ES-I3 (cell line): ENCODE data around the gene E2F4.

Source experiments
- H3K36me3 ChIP-seq: 2 replicates; pipeline ENCODE4 v1.6.1; 2013; ENCODE audit warnings: mild to moderate bottlenecking, low read length, control low read depth, moderate library complexity; ENCODE audit not compliant: insufficient read depth
- H3K4me1 ChIP-seq: 2 replicates; pipeline ENCODE4 v1.6.1; 2013; ENCODE audit warnings: mild to moderate bottlenecking, control low read depth, low read length; ENCODE audit not compliant: insufficient read depth
- H3K9ac ChIP-seq: 2 replicates; pipeline ENCODE4 v1.6.1; 2013; ENCODE audit warnings: low read depth, mild to moderate bottlenecking, low read length, moderate library complexity
- H3K9me3 ChIP-seq: 2 replicates; pipeline ENCODE4 v1.6.1; 2013; ENCODE audit warnings: mild to moderate bottlenecking, low read length, moderate library complexity; ENCODE audit not compliant: control insufficient read depth, insufficient read depth

The E2F4 gene

GRCh38 chr16:67154578-67155294 lies 37.2 kb upstream of the E2F4 start:
- Histone ChIP-seq H3K9ac (peak overlapping the region; percentile 28; the same call in 1 of the 2 replicates), H3K36me3 (no peaks in the 10 kb centered on the region), H3K9me3 (no peaks in the 10 kb centered on the region; the same call in 1 of the 2 replicates), H3K4me1 (no peaks in the 10 kb centered on the region; the same call in 1 of the 2 replicates)

- peak overlapping the region; percentile 28; the same call in 1 of the 2 replicates for H3K9ac ChIP-seq
- no peaks in the 10 kb centered on the region; the same call in 1 of the 2 replicates for H3K4me1 ChIP-seq
- H3K9me3 ChIP-seq = no peaks in the 10 kb centered on the region; the same call in 1 of the 2 replicates
- no peaks in the 10 kb centered on the region for H3K36me3 ChIP-seq
These were observed 36.4 kb upstream of the E2F4 start for GRCh38 chr16:67155295-67156142.

GRCh38 chr16:67156143-67156844 lies 35.7 kb upstream of the E2F4 start:
- H3K4me1 ChIP-seq = no peaks in the 10 kb centered on the region; the same call in 1 of the 2 replicates

GRCh38 chr16:67157106-67157748 lies 34.7 kb upstream of the E2F4 start:
- H3K4me1 ChIP-seq = no peaks in the 10 kb centered on the region; the same call in 1 of the 2 replicates
- H3K36me3 ChIP-seq = no peaks in the 10 kb centered on the region
- no peak overlapping the region for H3K9ac ChIP-seq
- H3K9me3 ChIP-seq = no peaks in the 10 kb centered on the region; the same call in 1 of the 2 replicates

More at GRCh38 chr16:67156143-67156844, 35.7 kb upstream of the E2F4 start:
- no peaks in the 10 kb centered on the region; the same call in 1 of the 2 replicates for H3K9me3 ChIP-seq
- no peak overlapping the region for H3K9ac ChIP-seq
- no peaks in the 10 kb centered on the region for H3K36me3 ChIP-seq

GRCh38 chr16:67157892-67158635 lies 33.9 kb upstream of the E2F4 start:
- H3K9me3 ChIP-seq = no peaks in the 10 kb centered on the region; the same call in 1 of the 2 replicates
- H3K9ac ChIP-seq = no peak overlapping the region
- no peaks in the 10 kb centered on the region; the same call in 1 of the 2 replicates for H3K4me1 ChIP-seq
- no peaks in the 10 kb centered on the region for H3K36me3 ChIP-seq

GRCh38 chr16:67158637-67159600 lies 33.0 kb upstream of the E2F4 start:
- peak overlapping the region; percentile 90; the same call in 1 of the 2 replicates for H3K9ac ChIP-seq
- H3K9me3 ChIP-seq = no peaks in the 10 kb centered on the region; the same call in 1 of the 2 replicates
- H3K4me1 ChIP-seq = no peaks in the 10 kb centered on the region; the same call in 1 of the 2 replicates
- H3K36me3 ChIP-seq = no peaks in the 10 kb centered on the region

- H3K36me3 ChIP-seq = no peaks in the 10 kb centered on the region
- H3K9me3 ChIP-seq = no peaks in the 10 kb centered on the region; the same call in 1 of the 2 replicates
- no peaks in the 10 kb centered on the region; the same call in 1 of the 2 replicates for H3K4me1 ChIP-seq
- peak overlapping the region; percentile 47; the same call in 1 of the 2 replicates for H3K9ac ChIP-seq
These were observed 30.3 kb upstream of the E2F4 start for GRCh38 chr16:67161595-67162058.

GRCh38 chr16:67162506-67163163 lies 29.3 kb upstream of the E2F4 start:
- H3K9ac ChIP-seq = peak overlapping the region; percentile 46; the same call in 1 of the 2 replicates
- H3K4me1 ChIP-seq = no peaks in the 10 kb centered on the region; the same call in 1 of the 2 replicates
- no peaks in the 10 kb centered on the region; the same call in 1 of the 2 replicates for H3K9me3 ChIP-seq
- no peaks in the 10 kb centered on the region for H3K36me3 ChIP-seq

GRCh38 chr16:67163164-67163998 lies 28.6 kb upstream of the E2F4 start:
- Histone ChIP-seq H3K4me1 (no peaks in the 10 kb centered on the region; the same call in 1 of the 2 replicates), H3K9me3 (no peaks in the 10 kb centered on the region; the same call in 1 of the 2 replicates), H3K9ac (peak overlapping the region; percentile 46), H3K36me3 (no peaks in the 10 kb centered on the region)

GRCh38 chr16:67163999-67164558 lies 27.9 kb upstream of the E2F4 start:
- H3K9me3 ChIP-seq = no peaks in the 10 kb centered on the region; the same call in 1 of the 2 replicates
- peak overlapping the region; percentile 46; the same call in 1 of the 2 replicates for H3K9ac ChIP-seq
- H3K36me3 ChIP-seq = no peaks in the 10 kb centered on the region
- no peaks in the 10 kb centered on the region; the same call in 1 of the 2 replicates for H3K4me1 ChIP-seq
